GM12878 (cell line): ENCODE results near the gene ZBTB37.

Experiments used
- EZH2 ChIP-seq: IDR thresholded peaks from 2 replicates; pipeline ENCODE4 v1.6.1; 2012; ENCODE audit warnings: low read depth, mild to moderate bottlenecking, control low read depth, inconsistent platforms, low read length, borderline replicate concordance; ENCODE audit not compliant: control insufficient read depth
- FOXM1 ChIP-seq: IDR thresholded peaks from 2 replicates; pipeline ENCODE4 v1.6.1; 2012; ENCODE audit warnings: low read depth, mild to moderate bottlenecking, inconsistent platforms, low read length, moderate library complexity
- JUND ChIP-seq: IDR thresholded peaks from 2 replicates; pipeline ENCODE4 v1.6.1; 2012; ENCODE audit warnings: low read depth, mild to moderate bottlenecking, low read length, improper control_type of control experiment, moderate library complexity
- ZNF274 ChIP-seq: IDR thresholded peaks from one replicate; pipeline ENCODE4 v1.8.0; 2011; ENCODE audit not compliant: insufficient read length, insufficient read depth
- TF ChIP-seq, protein P1 (sequence below), 3 experiments: IDR thresholded peaks in 2 of 3; conservative IDR thresholded peaks in 1 of 3; 2 replicates each; pipeline ENCODE4 v1.5.1; 2011; ENCODE audit warnings: low read depth in 3 of 3, low read length in 3 of 3, mild to moderate bottlenecking in 3 of 3, control low read depth in 2 of 3, moderate library complexity in 2 of 3, inconsistent platforms in 1 of 3, mixed read lengths in 1 of 3; ENCODE audit not compliant: control insufficient read depth in 2 of 3, insufficient read depth in 1 of 3; ENCODE audit errors: extremely low read depth in 1 of 3
- TF ChIP-seq, protein P2 (sequence below): fragments of 450-650 bp; IDR thresholded peaks from 2 replicates; pipeline ENCODE4 v1.6.1; 2016; ENCODE audit warnings: mild to moderate bottlenecking

DNA sequence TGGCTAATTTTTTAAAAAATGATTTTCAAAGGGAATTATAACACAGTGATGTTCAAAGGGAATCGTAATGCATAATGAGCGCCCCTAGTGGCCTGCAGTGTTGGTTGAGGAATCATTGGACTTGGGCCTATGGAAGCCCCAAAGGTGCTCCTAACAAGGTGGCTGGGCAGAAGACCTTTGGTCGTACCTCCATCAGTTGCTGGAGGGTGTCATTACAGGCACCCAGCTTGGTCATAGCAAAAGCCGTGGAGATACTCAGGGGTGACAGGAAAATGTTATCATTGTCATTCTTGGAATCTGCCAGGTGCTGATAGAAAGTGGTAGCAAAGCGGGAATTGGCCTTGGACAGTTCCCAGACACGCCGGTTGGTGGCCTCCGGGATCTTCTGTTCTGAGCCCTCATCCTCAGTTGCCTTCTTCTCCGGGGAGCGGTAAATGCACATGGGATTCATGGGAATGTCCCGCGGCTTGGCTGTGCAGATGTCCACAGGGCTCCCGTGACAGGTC, 46.2 kb downstream of the ZBTB37 start:
- TF ChIP-seq JUND (no peak), ZNF274 (no peak), EZH2 (no peak), FOXM1 (no peak)
- TF ChIP-seq, protein P1, sequence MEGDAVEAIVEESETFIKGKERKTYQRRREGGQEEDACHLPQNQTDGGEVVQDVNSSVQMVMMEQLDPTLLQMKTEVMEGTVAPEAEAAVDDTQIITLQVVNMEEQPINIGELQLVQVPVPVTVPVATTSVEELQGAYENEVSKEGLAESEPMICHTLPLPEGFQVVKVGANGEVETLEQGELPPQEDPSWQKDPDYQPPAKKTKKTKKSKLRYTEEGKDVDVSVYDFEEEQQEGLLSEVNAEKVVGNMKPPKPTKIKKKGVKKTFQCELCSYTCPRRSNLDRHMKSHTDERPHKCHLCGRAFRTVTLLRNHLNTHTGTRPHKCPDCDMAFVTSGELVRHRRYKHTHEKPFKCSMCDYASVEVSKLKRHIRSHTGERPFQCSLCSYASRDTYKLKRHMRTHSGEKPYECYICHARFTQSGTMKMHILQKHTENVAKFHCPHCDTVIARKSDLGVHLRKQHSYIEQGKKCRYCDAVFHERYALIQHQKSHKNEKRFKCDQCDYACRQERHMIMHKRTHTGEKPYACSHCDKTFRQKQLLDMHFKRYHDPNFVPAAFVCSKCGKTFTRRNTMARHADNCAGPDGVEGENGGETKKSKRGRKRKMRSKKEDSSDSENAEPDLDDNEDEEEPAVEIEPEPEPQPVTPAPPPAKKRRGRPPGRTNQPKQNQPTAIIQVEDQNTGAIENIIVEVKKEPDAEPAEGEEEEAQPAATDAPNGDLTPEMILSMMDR (IDR thresholded peaks at IDR 0.05 in 2 of 3, conservative IDR thresholded peaks at IDR 0.05 in 1 of 3; ENCODE audit: control insufficient read depth in 2 of 3, extremely low read depth in 1 of 3, insufficient read depth in 1 of 3, low read depth in 3 of 3, low read length in 3 of 3) = peak; percentile 54 to 84 (median 75)
- TF ChIP-seq, protein P2, sequence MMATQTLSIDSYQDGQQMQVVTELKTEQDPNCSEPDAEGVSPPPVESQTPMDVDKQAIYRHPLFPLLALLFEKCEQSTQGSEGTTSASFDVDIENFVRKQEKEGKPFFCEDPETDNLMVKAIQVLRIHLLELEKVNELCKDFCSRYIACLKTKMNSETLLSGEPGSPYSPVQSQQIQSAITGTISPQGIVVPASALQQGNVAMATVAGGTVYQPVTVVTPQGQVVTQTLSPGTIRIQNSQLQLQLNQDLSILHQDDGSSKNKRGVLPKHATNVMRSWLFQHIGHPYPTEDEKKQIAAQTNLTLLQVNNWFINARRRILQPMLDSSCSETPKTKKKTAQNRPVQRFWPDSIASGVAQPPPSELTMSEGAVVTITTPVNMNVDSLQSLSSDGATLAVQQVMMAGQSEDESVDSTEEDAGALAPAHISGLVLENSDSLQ = no peak
